Stimulated activated naive B cell treated with anti-CD40 and anti-IgM and Interleukin-4, amounts not matched to agents 10 μg/mL and 1 μg/mL and 100 μg/mL, for 72 hours (primary cell): Measurements from ENCODE around the gene CNDP1.
A peak's percentile ranks its signal among the peaks of the same experiment; 100 is the strongest.
"Not testable (repeated sequence)": the region's sequence is repeated elsewhere in the genome, so short reads cannot be mapped to it uniquely, and the experiment has no call there.

Experiments used
- ATAC-seq, 2 donors: fragments of 150-1000 bp; cut with Tn5 transposase; replicated peaks; 2 replicates each; pipeline ENCODE4 v1.10.0; 2021; ENCODE audit warnings: moderate library complexity in 1 of 2
- DNase-seq: peaks from one replicate; pipeline ENCODE4 v3.0.0; 2021
- H3K27ac Mint-ChIP-seq: one replicate; pipeline ENCODE4 v1.8.0; 2022; ENCODE audit warnings: mild to moderate bottlenecking, mixed read lengths
- H3K27me3 Mint-ChIP-seq, 2 donors: one replicate each; pipeline ENCODE4 v1.8.0; 2022; ENCODE audit warnings: mixed read lengths in 2 of 2
- H3K36me3 Mint-ChIP-seq, 2 donors: one replicate each; pipeline ENCODE4 v1.8.0; 2022; ENCODE audit warnings: mixed read lengths in 2 of 2, mild to moderate bottlenecking in 1 of 2
- H3K4me1 Mint-ChIP-seq, 2 donors: one replicate each; pipeline ENCODE4 v1.8.0; 2022; ENCODE audit warnings: mixed read lengths in 2 of 2, mild to moderate bottlenecking in 1 of 2
- H3K4me3 Mint-ChIP-seq, 2 donors: one replicate each; pipeline ENCODE4 v1.8.0; 2022; ENCODE audit warnings: mild to moderate bottlenecking in 2 of 2, mixed read lengths in 2 of 2, moderate library complexity in 1 of 2
- H3K9me3 Mint-ChIP-seq, 2 donors: one replicate each; pipeline ENCODE4 v1.8.0; 2022; ENCODE audit warnings: mixed read lengths in 2 of 2, mild to moderate bottlenecking in 1 of 2

Gene CNDP1

DNA sequence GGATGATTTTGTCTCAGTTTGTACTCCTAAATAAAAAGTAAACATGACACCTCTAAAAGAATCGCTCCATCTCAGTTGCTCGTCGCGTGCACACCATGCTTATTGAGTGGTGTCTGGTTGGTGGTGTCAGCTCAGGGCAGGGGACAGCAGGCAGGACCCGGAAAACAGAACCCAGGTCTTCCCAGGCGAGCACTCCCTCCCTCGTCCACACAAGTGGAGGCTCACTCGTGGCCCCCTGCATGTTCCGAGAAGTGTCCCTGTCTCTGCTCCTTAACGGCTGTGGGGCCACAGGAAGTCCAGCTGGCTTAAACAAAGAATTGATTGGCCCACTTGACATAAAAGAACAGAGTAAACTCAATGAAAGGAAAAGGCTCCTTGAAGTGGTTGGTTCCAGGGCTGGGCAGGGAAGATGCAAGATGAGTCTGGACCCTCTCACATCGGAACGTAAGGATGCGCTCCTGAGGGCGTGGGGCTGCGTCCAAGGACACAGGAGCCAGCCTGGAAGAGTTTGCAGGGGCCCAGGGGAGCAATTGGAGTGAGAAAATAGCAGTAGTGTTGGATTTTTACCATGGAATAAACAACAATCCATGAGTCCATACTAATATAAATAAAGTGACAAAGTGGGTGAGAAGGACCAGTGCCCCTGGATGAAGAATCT lies 13.1 kb upstream of the CNDP1 start:
- Mint-ChIP-seq H3K27me3 (no peaks in the 10 kb centered on the region), H3K27ac (peak overlapping the region; percentile 72), H3K4me1 (peaks cover 8 to 9% of the 10 kb centered on the region in 2 donors), H3K4me3 (peak overlapping the region in 1 of 2 donors; percentile 10), H3K9me3 (peaks cover 0 to 5% of the 10 kb centered on the region in 2 donors), H3K36me3 (peaks cover 53 to 80% of the 10 kb centered on the region in 2 donors)
- ATAC-seq (no peak), DNase-seq (no peak)

DNA sequence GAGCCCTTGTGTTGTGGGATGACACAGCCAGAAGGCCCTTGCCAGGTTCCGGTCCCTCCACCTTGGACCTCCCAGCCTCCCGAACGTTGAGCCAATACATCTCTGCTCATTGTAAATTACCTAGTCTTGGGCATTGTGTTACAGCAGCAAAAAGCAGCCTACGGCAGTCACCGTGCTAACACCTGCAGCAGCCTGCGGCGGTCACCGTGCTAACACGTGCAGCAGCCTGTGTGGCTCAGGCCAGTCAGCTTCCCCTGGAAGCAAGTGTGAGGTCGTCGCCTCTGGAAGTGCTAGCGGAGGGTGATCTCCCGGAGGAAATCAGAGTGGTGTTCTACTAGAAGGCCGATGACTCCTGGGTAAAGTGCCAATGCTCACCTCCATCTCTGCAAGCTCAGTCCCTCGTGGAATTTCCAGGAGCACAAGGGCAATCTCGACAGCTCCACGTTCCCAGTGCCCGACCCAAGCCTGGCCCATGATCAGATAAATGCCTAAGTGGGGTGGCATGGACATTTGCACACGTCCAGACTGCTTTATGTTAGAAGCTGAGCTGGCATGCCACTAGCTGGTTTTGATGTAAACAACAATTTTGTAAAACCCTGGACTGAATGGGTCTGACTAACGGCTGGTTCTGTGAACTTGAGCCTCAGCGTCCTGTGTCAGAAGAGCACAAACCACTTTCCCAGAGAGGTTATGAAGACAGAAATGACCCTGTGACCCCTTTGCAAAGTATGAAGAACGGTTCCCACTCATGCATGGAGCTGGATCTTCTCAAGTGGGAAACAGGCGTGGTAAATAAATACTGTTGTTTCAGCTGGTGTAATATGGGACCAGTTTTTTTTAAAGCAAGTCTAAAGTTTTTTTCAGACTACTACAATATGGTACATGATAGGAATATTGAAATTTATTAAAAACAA lies 11.4 kb upstream of the CNDP1 start:
- no peak for DNase-seq
- peaks cover 0 to 5% of the 10 kb centered on the region in 2 donors for H3K9me3 Mint-ChIP-seq
- H3K36me3 Mint-ChIP-seq: peaks cover 46 to 71% of the 10 kb centered on the region in 2 donors
- no peak for ATAC-seq
- peak overlapping the region; percentile 88 for H3K27ac Mint-ChIP-seq
- H3K4me3 Mint-ChIP-seq: no peak overlapping the region
- no peaks in the 10 kb centered on the region for H3K27me3 Mint-ChIP-seq
- peaks cover 8 to 9% of the 10 kb centered on the region in 2 donors for H3K4me1 Mint-ChIP-seq

DNA sequence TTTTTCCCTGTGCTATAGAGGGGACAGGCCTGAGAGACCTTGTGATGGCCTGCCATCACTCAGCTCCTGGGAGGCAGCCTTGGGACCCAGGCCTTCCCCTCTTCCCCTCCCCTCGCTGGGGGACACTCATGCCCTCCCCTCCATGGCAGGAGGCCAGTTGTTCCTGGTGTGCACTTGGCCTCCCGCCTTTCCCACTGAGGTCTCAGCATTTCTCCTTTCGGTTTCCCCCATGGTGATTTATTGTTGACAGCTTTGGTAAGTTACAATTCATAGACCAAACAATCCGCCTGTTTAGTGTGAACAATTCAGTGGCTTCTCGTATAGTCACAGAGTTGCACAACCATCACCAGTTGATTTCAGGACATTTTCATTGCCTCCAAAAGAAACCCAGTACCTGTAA lies 10.2 kb upstream of the CNDP1 start:
- Mint-ChIP-seq H3K27me3 (no peaks in the 10 kb centered on the region), H3K36me3 (peaks cover 39 to 60% of the 10 kb centered on the region in 2 donors), H3K4me1 (peaks cover 8 to 9% of the 10 kb centered on the region in 2 donors), H3K27ac (peak overlapping the region; percentile 6), H3K4me3 (no peak overlapping the region), H3K9me3 (peaks cover 0 to 5% of the 10 kb centered on the region in 2 donors)
- ATAC-seq (no peak), DNase-seq (no peak)

DNA sequence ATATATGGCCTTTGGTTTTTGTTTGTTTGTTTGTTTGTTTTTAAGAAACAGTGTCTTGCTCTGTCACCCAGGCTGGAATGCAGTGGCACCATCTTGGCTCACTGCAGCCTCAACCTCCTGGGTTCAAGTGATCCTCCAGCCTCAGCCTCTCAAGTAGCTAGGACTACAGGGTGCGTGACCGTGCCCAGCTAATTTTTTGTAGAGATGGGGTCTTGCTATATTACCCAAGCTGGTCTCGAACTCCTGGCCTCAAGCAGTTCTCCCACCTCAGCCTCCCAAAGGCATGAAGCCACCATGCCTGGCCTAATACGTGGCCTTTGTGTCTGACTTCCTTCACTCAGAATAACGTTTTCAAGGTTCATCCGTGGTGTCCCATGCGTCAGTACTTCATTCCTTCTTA lies 9.4 kb upstream of the CNDP1 start:
- H3K27ac Mint-ChIP-seq, H3K4me1 Mint-ChIP-seq, ATAC-seq, DNase-seq, H3K9me3 Mint-ChIP-seq, H3K4me3 Mint-ChIP-seq, H3K27me3 Mint-ChIP-seq: not testable (repeated sequence)
- H3K36me3 Mint-ChIP-seq: peaks cover 31 to 52% of the 10 kb centered on the region in 2 donors

DNA sequence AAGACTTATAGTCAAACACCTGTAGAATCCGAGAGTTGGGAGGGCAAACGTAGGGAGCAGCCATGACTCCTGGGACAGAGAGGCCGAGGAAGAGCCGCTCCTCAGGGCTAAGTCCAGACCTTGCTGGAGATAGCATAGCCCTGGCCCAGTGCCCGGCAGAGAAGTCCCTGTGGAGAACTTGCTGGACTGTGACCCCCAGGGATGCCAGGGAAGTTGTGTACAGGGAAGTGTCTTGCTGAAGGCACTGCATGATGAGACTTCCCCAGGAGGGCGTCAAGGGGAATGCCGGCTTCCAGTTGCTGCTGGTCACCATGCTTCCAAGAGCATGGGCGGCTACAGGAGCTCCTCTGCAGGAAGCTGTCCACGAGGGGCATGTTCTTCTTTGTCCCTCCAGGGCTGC lies 8.6 kb upstream of the CNDP1 start:
- H3K27me3 Mint-ChIP-seq: peaks cover 5 to 6% of the 10 kb centered on the region in 2 donors
- no peak overlapping the region for H3K27ac Mint-ChIP-seq
- H3K36me3 Mint-ChIP-seq: peaks cover 23 to 43% of the 10 kb centered on the region in 2 donors
- ATAC-seq: peak in 1 of 2 donors; percentile 19
- no peak overlapping the region for H3K4me3 Mint-ChIP-seq
- no peak for DNase-seq
- peaks cover 0 to 5% of the 10 kb centered on the region in 2 donors for H3K9me3 Mint-ChIP-seq
- peaks cover 8 to 9% of the 10 kb centered on the region in 2 donors for H3K4me1 Mint-ChIP-seq

DNA sequence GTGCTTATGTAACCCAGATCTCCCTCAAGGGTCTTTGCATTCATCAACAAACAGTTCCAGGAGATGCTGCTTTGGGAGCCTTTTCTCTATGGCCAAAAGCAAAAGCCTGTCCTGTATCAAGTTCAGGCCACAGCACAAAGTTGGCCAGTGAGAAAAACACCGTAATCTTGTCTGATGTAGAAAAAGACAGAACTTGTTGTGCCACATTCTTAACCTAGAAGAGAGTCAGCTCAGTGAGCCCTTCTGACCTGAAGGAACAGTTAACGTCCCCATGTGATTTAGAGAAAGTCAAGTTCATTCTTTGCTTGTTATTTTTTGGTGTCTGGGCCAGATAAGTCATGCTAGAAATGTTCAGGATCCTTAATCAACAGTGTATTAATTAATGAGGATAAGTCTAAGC lies 7.8 kb upstream of the CNDP1 start:
- peaks cover 5 to 6% of the 10 kb centered on the region in 2 donors for H3K27me3 Mint-ChIP-seq
- peaks cover 16 to 36% of the 10 kb centered on the region in 2 donors for H3K36me3 Mint-ChIP-seq
- peaks cover 8 to 9% of the 10 kb centered on the region in 2 donors for H3K4me1 Mint-ChIP-seq
- no peak overlapping the region for H3K4me3 Mint-ChIP-seq
- peak overlapping the region; percentile 37 for H3K27ac Mint-ChIP-seq
- peaks cover 0 to 5% of the 10 kb centered on the region in 2 donors for H3K9me3 Mint-ChIP-seq
- DNase-seq (no peak), ATAC-seq (no peak)

DNA sequence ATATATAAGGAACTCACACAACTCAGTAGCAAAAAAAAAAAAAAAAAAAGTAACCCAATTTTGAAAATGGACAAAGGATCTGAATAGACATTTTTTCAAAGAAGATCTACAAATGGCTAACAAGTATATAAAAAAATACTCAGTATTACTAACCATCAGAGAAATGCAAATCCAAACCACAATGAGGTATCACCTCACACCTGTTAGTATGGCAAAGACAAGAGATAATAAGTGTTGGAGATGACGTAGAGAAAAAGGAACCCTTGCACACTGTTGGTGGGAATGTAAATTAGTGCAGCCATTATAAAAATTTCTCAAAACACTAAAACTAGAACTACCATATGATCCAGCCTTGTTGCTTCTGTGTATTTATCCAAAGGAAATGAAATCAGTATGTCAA lies 5.8 kb upstream of the CNDP1 start:
- peaks cover 6 to 20% of the 10 kb centered on the region in 2 donors for H3K36me3 Mint-ChIP-seq
- peaks cover 0 to 5% of the 10 kb centered on the region in 2 donors for H3K9me3 Mint-ChIP-seq
- no peak overlapping the region for H3K4me3 Mint-ChIP-seq
- DNase-seq (no peak), ATAC-seq (no peak)
- H3K4me1 Mint-ChIP-seq: peaks cover 5 to 9% of the 10 kb centered on the region in 2 donors
- H3K27me3 Mint-ChIP-seq: peaks cover 5 to 6% of the 10 kb centered on the region in 2 donors
- no peak overlapping the region for H3K27ac Mint-ChIP-seq

DNA sequence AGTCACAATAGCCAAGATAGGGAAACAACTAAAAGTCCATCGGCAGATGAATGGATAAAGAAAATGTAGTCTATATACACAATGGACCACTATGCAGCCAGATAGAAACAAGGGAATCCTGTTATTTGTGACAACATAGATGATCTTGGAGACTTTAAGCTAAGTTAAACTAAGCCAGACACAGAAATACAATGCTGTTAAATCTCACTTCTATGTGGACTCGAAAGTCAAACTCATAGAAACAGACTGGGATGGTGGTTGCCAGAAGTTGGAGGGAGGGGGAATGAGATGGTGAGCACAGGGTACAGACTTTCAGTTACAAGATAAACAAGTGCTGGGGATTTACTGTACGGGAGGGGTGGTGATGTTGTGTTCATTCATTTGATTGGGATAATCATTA lies 5.4 kb upstream of the CNDP1 start:
- Mint-ChIP-seq H3K4me3 (no peak overlapping the region), H3K9me3 (peaks cover 0 to 5% of the 10 kb centered on the region in 2 donors), H3K4me1 (peaks cover 5 to 8% of the 10 kb centered on the region in 2 donors), H3K27ac (no peak overlapping the region), H3K36me3 (peaks cover 6 to 17% of the 10 kb centered on the region in 2 donors), H3K27me3 (peaks cover 5 to 6% of the 10 kb centered on the region in 2 donors)
- DNase-seq (no peak), ATAC-seq (no peak)

DNA sequence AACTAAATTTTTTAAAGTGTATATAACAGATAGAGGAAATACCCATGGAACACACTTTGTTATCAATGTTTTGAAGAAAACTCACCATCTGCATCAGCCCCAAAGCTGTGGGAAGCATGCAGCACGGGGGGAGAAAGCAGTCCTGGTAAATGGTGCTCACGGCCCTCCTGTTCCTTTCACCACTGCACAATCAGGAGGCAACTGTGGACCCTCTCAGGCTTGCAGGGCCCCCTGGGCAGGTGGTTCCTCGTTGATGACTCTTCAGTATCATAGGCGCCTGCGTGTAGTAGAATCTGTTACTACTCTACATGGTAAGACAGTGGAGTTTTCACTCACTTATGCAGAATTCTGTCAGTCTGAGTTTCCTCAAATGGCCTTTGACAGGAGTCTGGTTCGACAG lies 4.9 kb upstream of the CNDP1 start:
- Mint-ChIP-seq H3K27ac (no peak overlapping the region), H3K4me1 (peaks cover under 1 to 3% of the 10 kb centered on the region in 2 donors), H3K9me3 (peaks cover 0 to 2% of the 10 kb centered on the region in 2 donors), H3K4me3 (no peak overlapping the region), H3K27me3 (peaks cover 5 to 6% of the 10 kb centered on the region in 2 donors), H3K36me3 (peaks cover 1 to 12% of the 10 kb centered on the region in 2 donors)
- DNase-seq (no peak), ATAC-seq (no peak)

DNA sequence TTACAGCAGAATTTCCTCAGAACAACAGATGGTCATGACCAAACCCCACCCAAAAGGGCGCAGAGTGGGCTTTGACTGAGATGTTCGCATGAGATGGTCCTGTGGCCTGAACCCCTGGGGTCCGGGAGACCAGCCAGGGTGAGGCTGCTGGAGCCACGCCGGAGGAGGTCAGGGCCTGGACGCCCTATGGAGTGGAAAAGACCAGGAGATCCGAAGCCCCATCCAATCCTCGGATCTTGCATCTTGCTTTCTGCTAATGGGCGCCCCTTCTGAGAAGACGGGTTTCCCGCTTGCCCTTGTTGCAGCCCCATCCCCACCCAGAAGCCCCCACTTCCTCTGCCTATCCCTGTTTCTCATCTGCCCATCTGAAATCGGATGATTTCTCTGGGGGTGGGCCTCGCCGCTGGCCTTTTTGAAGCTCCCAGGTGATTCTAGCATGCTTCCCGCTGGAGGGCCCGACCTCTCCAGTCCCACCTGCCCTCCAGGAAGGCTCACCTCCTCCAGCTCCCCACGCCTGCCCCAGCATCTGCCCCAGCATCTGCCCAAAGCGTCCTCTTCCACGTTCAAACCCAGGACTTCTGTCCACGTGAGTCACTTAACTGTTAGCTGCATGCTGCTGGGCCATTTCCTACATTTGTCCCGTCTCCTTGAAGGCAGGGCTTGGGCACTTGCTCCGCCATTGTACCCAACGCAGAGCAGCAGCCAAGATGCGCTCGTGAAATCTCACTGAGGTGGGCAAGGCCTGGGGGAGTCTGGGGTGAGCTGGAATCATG lies 4.3 kb upstream of the CNDP1 start:
- no peak for DNase-seq
- ATAC-seq: no peak
- no peak overlapping the region for H3K4me3 Mint-ChIP-seq
- peaks cover 5 to 6% of the 10 kb centered on the region in 2 donors for H3K27me3 Mint-ChIP-seq
- no peaks in the 10 kb centered on the region for H3K9me3 Mint-ChIP-seq
- peaks cover 0 to 8% of the 10 kb centered on the region in 2 donors for H3K36me3 Mint-ChIP-seq
- no peaks in the 10 kb centered on the region for H3K4me1 Mint-ChIP-seq
- no peak overlapping the region for H3K27ac Mint-ChIP-seq

DNA sequence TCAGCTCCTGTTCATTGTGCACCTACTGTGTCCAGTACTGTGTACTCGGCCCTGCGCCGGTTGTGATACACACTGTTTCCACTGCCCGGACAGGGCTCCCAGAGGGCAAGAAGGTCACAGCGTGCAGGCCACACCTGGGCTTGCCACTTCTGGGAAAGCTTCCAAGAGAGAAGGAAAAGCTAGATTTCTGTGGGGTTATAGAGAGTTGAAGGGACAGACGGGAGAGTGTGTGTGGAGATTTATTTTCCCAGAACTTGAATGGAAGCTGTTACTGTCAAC lies 3.8 kb upstream of the CNDP1 start:
- Mint-ChIP-seq H3K27me3 (peaks cover 5 to 6% of the 10 kb centered on the region in 2 donors), H3K27ac (no peak overlapping the region), H3K4me3 (no peak overlapping the region), H3K4me1 (no peaks in the 10 kb centered on the region), H3K36me3 (peaks cover 0 to 3% of the 10 kb centered on the region in 2 donors), H3K9me3 (no peaks in the 10 kb centered on the region)
- DNase-seq (no peak), ATAC-seq (peak in 1 of 2 donors; percentile 25)

DNA sequence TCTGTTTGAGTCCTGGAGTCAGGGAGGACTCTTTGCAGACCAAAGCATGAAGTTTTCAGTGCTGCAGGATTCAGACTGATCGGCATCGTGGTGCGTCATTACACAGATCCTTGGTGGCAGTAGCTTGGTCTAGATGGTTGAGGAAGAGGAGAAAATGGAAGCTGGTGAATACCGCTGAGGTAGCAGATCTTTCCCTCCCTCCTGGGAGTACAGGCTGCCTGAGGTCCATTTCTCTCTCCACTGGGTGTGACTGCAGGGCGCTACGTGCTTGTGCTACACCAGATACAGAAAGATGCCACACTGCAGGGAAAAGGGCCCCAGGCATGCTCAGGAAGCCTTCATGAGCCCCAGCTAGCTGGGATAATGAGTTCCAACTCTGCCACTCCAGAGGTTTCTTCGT lies 3.3 kb upstream of the CNDP1 start:
- Mint-ChIP-seq H3K4me3 (no peak overlapping the region), H3K27ac (no peak overlapping the region), H3K36me3 (peaks cover 0 to 3% of the 10 kb centered on the region in 2 donors), H3K9me3 (no peaks in the 10 kb centered on the region), H3K4me1 (no peaks in the 10 kb centered on the region), H3K27me3 (peaks cover 5 to 6% of the 10 kb centered on the region in 2 donors)
- no peak for DNase-seq
- ATAC-seq: no peak

DNA sequence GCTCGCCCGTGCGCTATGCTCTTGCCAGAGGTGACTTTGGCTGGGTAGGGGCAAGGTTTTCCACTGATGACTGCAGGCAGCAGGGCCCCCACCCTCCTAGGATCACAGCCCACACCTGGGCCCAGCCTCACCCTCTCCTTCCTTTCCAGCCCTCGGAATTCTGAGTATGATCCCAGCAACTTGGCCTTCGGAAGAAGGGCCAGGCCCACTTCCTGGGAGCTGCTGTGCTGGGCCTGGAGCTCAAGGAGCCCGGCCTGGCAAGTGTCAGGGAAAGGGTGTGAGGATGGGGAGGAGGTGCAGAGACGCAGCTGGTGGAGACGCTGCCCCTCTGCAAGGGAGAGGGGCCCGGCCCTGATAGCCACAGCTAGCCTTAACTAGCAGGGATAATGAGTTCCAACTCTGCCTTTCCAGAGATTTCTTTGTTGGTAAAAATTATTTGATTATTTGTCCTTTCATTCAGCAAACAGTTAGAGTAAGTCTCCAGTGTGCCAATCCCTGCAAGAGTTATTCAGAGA lies 1.7 kb upstream of the CNDP1 start:
- H3K9me3 Mint-ChIP-seq: no peaks in the 10 kb centered on the region
- H3K27me3 Mint-ChIP-seq: peaks cover 5 to 6% of the 10 kb centered on the region in 2 donors
- DNase-seq (no peak), ATAC-seq (no peak)
- no peak overlapping the region for H3K27ac Mint-ChIP-seq
- no peak overlapping the region for H3K4me3 Mint-ChIP-seq
- H3K36me3 Mint-ChIP-seq: no peaks in the 10 kb centered on the region
- H3K4me1 Mint-ChIP-seq: no peaks in the 10 kb centered on the region

DNA sequence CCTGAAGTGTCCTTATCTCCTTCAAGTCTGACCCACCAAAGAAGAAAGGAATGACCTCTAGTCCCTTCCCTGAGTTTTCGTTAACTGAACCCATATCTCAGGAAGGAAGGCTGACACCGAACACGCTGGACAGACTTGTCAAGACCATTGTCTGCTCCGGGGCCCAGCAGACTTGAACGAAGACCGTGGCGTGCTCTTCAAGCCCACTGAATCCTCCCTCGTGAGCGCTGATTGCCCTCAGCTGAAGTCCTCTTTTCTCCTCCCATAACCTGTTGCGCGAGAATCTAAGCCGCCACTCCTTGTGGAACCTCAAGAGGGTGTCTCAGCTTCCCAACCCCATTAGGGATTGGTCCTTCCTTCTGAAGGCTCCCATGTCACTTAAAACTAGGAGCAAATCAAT lies 634 bp upstream of the CNDP1 start:
- Mint-ChIP-seq H3K27ac (no peak overlapping the region), H3K36me3 (no peaks in the 10 kb centered on the region), H3K27me3 (peaks cover 5 to 6% of the 10 kb centered on the region in 2 donors), H3K4me3 (no peak overlapping the region), H3K4me1 (no peaks in the 10 kb centered on the region), H3K9me3 (no peaks in the 10 kb centered on the region)
- no peak for DNase-seq
- no peak for ATAC-seq
